Ascending aorta (tissue), 2 donors: ENCODE results near the gene STT3B. TPM values are rescaled to one million over a fixed set of nuclear protein-coding genes. Genes with fewer than 3 reads are reported as not detected.

ENCODE experiments used
- DNase-seq, 2 donors: peaks; one replicate each; pipeline ENCODE4 v3.0.0-alpha.2; 2019; ENCODE audit warnings: low spot score in 2 of 2
- H3K27ac ChIP-seq, 2 donors: fragments of 200-600 bp; sonication (generic); one replicate each; pipeline ENCODE4 v1.5.1; 2016 to 2017; ENCODE audit warnings: mild to moderate bottlenecking in 1 of 2
- H3K27me3 ChIP-seq: fragments of 200-600 bp; sonication (generic); one replicate; pipeline ENCODE4 v1.5.1; 2017
- H3K36me3 ChIP-seq, 2 donors: fragments of 200-600 bp; sonication (generic); one replicate each; pipeline ENCODE4 v1.5.1; 2016
- H3K4me1 ChIP-seq, 2 donors: fragments of 200-600 bp; sonication (generic); one replicate each; pipeline ENCODE4 v1.5.1; 2016 to 2017; ENCODE audit warnings: mild to moderate bottlenecking in 1 of 2
- H3K4me3 ChIP-seq, 2 donors: fragments of 200-600 bp; sonication (generic); one replicate each; pipeline ENCODE4 v1.5.1; 2016 to 2017; ENCODE audit warnings: mild to moderate bottlenecking in 1 of 2
- H3K9me3 ChIP-seq, 2 donors: fragments of 200-600 bp; sonication (generic); one replicate each; pipeline ENCODE4 v1.5.1; 2016
- CTCF ChIP-seq, 3 experiments: fragments of 200-600 bp in 2 of 3; fragments of 450-650 bp in 1 of 3; sonication (generic) in 2 of 3; IDR thresholded peaks; one replicate each; pipeline ENCODE4 v1.5.1; 2016 to 2019; ENCODE audit warnings: antibody characterized with exemption in 3 of 3, mild to moderate bottlenecking in 1 of 3, moderate library complexity in 1 of 3
- intact Hi-C: fragments of 100-400 bp; cut with DNase I; formaldehyde crosslinking; loops from one replicate; pipeline ENCODE4 v1.15.1; 2023
- total RNA-seq: library from RNA; depleted of rRNA; stranded (reverse); fragments of >200 nt; gene quantifications from one replicate; pipeline ENCODE4 v1.1.0, GENCODE V29; 2016

STT3B gene
- total RNA-seq, 1 donor from 2014 or later, result 79.5 TPM

GRCh38 chr3:31621314-31621713, 88.6 kb downstream of the STT3B start:
- DNase-seq, result no peak
- no peaks in the 10 kb centered on the region for H3K27me3 ChIP-seq
- TF ChIP-seq CTCF (IDR thresholded peaks at IDR 0.05), result no peak
- no peaks in the 10 kb centered on the region for H3K4me1 ChIP-seq
- no peak overlapping the region for H3K27ac ChIP-seq
- H3K36me3 ChIP-seq, result peaks cover 15 to 17% of the 10 kb centered on the region in 2 donors
- no peaks in the 10 kb centered on the region for H3K9me3 ChIP-seq
- intact Hi-C loops, result no loop called here
- no peak overlapping the region for H3K4me3 ChIP-seq

- H3K9me3 ChIP-seq, result no peaks in the 10 kb centered on the region
- H3K27ac ChIP-seq, result no peak overlapping the region
- H3K36me3 ChIP-seq, result peaks cover 24 to 28% of the 10 kb centered on the region in 2 donors
- H3K4me1 ChIP-seq, result no peaks in the 10 kb centered on the region
- no peak overlapping the region for H3K4me3 ChIP-seq
- no peaks in the 10 kb centered on the region for H3K27me3 ChIP-seq
- intact Hi-C loops, result no loop called here
- DNase-seq, result no peak
- TF ChIP-seq CTCF (IDR thresholded peaks at IDR 0.05), result no peak
Observed at GRCh38 chr3:31622636-31623288, 90.0 kb downstream of the STT3B start.

DNA sequence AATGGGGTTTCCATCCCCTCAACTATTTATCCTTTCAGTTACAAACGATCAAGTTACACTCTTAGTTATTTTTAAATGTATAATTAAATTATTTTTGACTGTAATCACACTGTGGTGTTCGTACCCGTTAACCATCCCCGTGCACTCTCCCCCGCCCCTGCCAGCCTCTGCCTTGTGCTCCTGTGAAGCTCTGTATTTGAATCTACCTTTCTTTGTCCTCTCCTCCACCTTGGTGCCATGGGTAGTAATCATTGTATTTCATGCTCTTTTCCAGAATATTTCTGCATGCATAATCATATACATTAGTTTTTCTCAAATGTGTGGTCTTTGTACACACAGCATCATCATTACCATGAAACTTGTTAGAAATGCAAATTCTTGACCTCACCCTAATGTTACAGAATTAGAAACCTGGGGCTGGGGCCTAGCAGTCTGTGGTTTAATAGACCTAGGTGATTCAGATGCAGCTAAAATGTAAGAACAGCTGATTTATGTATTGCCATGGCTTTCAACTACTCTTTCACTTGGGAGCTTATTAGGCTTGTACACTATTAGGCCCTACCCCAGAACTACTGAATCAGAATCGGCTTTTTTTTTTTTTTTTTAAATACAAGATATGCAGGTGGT, 91.5 kb downstream of the STT3B start:
- no peaks in the 10 kb centered on the region for H3K27me3 ChIP-seq
- intact Hi-C loops, result no loop called here
- no peak overlapping the region for H3K4me3 ChIP-seq
- no peak for TF ChIP-seq CTCF (IDR thresholded peaks at IDR 0.05)
- no peak for DNase-seq
- H3K36me3 ChIP-seq, result peaks cover 24 to 28% of the 10 kb centered on the region in 2 donors
- H3K27ac ChIP-seq, result no peak overlapping the region
- no peaks in the 10 kb centered on the region for H3K4me1 ChIP-seq
- no peaks in the 10 kb centered on the region for H3K9me3 ChIP-seq

DNA sequence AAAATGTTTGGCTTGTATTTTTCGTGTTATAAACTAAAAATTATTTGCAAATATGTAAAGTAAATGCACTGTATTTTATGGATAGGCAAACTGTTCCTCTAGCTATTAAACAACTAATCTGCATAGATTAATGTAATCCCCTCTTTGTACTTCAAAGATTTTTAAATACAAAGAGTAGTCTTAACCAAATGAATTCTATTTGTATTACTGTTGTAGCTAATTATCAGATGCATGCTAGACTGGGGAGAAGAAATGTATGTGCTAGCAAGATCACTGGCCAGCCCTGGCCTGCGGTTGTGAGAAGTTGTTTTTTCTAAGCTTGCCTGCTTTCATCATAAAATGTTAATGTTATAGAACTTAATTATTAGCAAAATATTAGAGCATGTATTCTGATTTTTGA, 92.6 kb downstream of the STT3B start:
- H3K4me3 ChIP-seq, result no peak overlapping the region
- DNase-seq, result no peak
- H3K27ac ChIP-seq, result no peak overlapping the region
- H3K9me3 ChIP-seq, result no peaks in the 10 kb centered on the region
- H3K4me1 ChIP-seq, result no peaks in the 10 kb centered on the region
- no peak for TF ChIP-seq CTCF (IDR thresholded peaks at IDR 0.05)
- intact Hi-C loops, result no loop called here
- H3K36me3 ChIP-seq, result peaks cover 31 to 36% of the 10 kb centered on the region in 2 donors
- no peaks in the 10 kb centered on the region for H3K27me3 ChIP-seq

DNA sequence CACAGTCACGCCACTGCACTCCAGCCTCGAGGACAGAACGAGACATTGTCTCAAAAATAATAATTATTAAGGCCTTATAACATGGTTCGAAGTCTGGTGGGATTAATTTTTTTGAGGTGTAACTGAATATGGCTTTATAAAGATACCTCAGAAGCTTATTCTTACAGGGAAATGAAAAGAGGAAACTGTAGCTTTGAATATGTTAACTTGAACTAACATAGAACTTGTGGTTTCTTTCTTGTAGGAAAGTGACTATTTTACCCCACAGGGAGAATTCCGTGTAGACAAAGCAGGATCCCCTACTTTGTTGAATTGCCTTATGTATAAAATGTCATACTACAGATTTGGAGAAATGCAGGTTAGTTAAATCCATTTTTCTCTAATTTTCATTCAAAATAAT, 96.3 kb downstream of the STT3B start:
- no peak overlapping the region for H3K27ac ChIP-seq
- peaks cover 35 to 56% of the 10 kb centered on the region in 2 donors for H3K36me3 ChIP-seq
- H3K4me3 ChIP-seq, result no peak overlapping the region
- no peak for DNase-seq
- no peaks in the 10 kb centered on the region for H3K4me1 ChIP-seq
- no peaks in the 10 kb centered on the region for H3K9me3 ChIP-seq
- H3K27me3 ChIP-seq, result no peaks in the 10 kb centered on the region
- intact Hi-C loops, result no loop called here
- TF ChIP-seq CTCF (IDR thresholded peaks at IDR 0.05), result no peak
